Parathyroid adenoma (tissue), 2 donors: Measurements from ENCODE around the gene PYHIN1.
"Not testable (repeated sequence)": the region's sequence is repeated elsewhere in the genome, so short reads cannot be mapped to it uniquely, and the experiment has no call there.

ENCODE experiments used
- H2AFZ ChIP-seq: fragments of 300-600 bp; sonication (generic); one replicate; pipeline ENCODE4 v1.7.0; 2017; ENCODE audit warnings: antibody characterized with exemption, mild to moderate bottlenecking
- H3K27ac ChIP-seq: fragments of 300-600 bp; sonication (generic); one replicate; pipeline ENCODE4 v1.7.0; 2017
- H3K27me3 ChIP-seq: fragments of 300-600 bp; sonication (generic); one replicate; pipeline ENCODE4 v1.7.0; 2017; ENCODE audit warnings: low read length; ENCODE audit not compliant: control insufficient read depth, insufficient read depth
- H3K36me3 ChIP-seq: fragments of 300-600 bp; sonication (generic); one replicate; pipeline ENCODE4 v1.7.0; 2017; ENCODE audit warnings: low read length; ENCODE audit not compliant: control insufficient read depth, insufficient read depth
- H3K4me1 ChIP-seq: fragments of 300-600 bp; sonication (generic); one replicate; pipeline ENCODE4 v1.7.0; 2017; ENCODE audit warnings: control low read depth
- H3K4me2 ChIP-seq: fragments of 300-600 bp; sonication (generic); one replicate; pipeline ENCODE4 v1.7.0; 2017; ENCODE audit warnings: low read length
- H3K4me3 ChIP-seq: fragments of 300-600 bp; sonication (generic); one replicate; pipeline ENCODE4 v1.7.0; 2017; ENCODE audit warnings: low read depth, low read length
- H3K79me2 ChIP-seq: fragments of 300-600 bp; sonication (generic); one replicate; pipeline ENCODE4 v1.7.0; 2017; ENCODE audit warnings: control low read depth
- H3K9ac ChIP-seq: fragments of 300-600 bp; sonication (generic); one replicate; pipeline ENCODE4 v1.7.0; 2017; ENCODE audit warnings: mild to moderate bottlenecking
- H3K9me3 ChIP-seq: fragments of 300-600 bp; sonication (generic); one replicate; pipeline ENCODE4 v1.7.0; 2017; ENCODE audit warnings: low read length; ENCODE audit not compliant: control insufficient read depth
- CTCF ChIP-seq: fragments of 300-600 bp; sonication (generic); IDR thresholded peaks from one replicate; pipeline ENCODE4 v1.7.0; 2017; ENCODE audit warnings: antibody characterized with exemption, mild to moderate bottlenecking
- donor health status: primary hyperparathyroidism.

The PYHIN1 gene

DNA sequence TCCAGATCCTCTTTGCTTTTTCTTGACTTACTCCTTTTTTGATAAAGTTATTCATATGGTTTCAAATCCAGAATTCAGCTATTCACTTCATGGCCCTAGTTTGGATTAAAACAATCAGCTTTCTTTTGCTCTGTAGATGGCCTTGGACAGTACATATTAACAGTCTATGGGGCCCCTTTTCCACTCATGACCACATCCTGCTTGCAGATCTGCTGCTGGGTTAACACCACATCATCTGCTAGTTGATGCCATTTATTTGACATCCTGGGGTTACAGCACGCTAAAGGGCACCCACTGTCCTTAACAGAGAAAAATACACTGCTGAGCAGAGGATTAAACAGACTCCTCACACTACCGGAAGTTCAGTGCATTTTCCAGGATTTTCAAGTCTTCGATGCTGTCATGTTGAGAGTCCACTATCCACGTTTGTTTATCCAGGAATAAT, 77.4 kb downstream of the PYHIN1 start:
- Histone ChIP-seq H3K27ac (peak overlapping the region; percentile 69), H3K4me3 (no peak overlapping the region), H3K79me2 (no peaks in the 10 kb centered on the region), H3K4me1 (no peaks in the 10 kb centered on the region), H3K27me3 (no peaks in the 10 kb centered on the region), H3K36me3 (no peaks in the 10 kb centered on the region), H3K4me2 (no peak overlapping the region), H3K9ac (no peak overlapping the region), H3K9me3 (no peaks in the 10 kb centered on the region), H2AFZ (no peak overlapping the region)
- no peak for TF ChIP-seq CTCF

- Histone ChIP-seq H3K36me3 (no peaks in the 10 kb centered on the region), H3K4me3 (no peak overlapping the region), H3K27ac (peak overlapping the region; percentile 69), H3K27me3 (no peaks in the 10 kb centered on the region), H3K9ac (no peak overlapping the region), H3K4me1 (no peaks in the 10 kb centered on the region), H3K79me2 (no peaks in the 10 kb centered on the region), H3K4me2 (peak overlapping the region; percentile 30), H3K9me3 (no peaks in the 10 kb centered on the region), H2AFZ (no peak overlapping the region)
- TF ChIP-seq CTCF: no peak
These were observed 77.9 kb downstream of the PYHIN1 start for GRCh38 chr1:159009287-159009686.

GRCh38 chr1:159009704-159010361, 78.5 kb downstream of the PYHIN1 start, which contains the start of gene IFI16:
Gene IFI16, plus strand, starts transcription at chr1:159009907. Its CDS starts 4,774 bp downstream, at chr1:159014681.
- H3K79me2 ChIP-seq: no peaks in the 10 kb centered on the region
- H2AFZ ChIP-seq: no peak within 1 kb of the TSS
- H3K9me3 ChIP-seq: no peaks in the 10 kb centered on the region
- H3K36me3 ChIP-seq: no peaks in the 10 kb centered on the region
- TF ChIP-seq CTCF: no peak
- H3K27ac ChIP-seq: peak within 1 kb of the TSS; percentile 69
- H3K9ac ChIP-seq: no peak within 1 kb of the TSS
- H3K27me3 ChIP-seq: no peaks in the 10 kb centered on the region
- peak within 1 kb of the TSS; percentile 30 for H3K4me2 ChIP-seq
- no peaks in the 10 kb centered on the region for H3K4me1 ChIP-seq
- H3K4me3 ChIP-seq: peak within 1 kb of the TSS; percentile 52

DNA sequence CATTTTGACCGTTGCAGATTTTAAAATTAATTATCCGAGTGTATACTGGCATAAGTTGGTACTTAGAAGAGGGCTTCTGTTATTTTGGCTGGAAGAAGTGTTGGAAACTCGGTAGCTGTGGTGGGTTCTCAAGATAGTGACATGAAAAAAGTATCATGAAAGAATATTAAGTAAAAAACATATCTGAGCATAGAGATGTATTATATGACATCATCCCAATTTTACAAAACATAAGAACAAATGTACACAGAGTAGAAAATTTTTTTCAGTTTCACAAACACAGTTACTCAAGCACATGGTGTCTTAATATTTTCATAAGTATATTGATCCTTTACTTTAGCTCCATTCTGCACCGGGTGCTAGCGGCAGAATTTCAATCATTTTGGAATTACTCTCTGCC, 79.0 kb downstream of the PYHIN1 start:
- Histone ChIP-seq H3K9me3 (no peaks in the 10 kb centered on the region), H3K4me1 (no peaks in the 10 kb centered on the region), H3K27ac (peak overlapping the region; percentile 69), H3K4me3 (peak overlapping the region; percentile 52), H3K4me2 (peak overlapping the region; percentile 13), H2AFZ (no peak overlapping the region), H3K79me2 (no peaks in the 10 kb centered on the region), H3K27me3 (no peaks in the 10 kb centered on the region), H3K36me3 (no peaks in the 10 kb centered on the region), H3K9ac (no peak overlapping the region)
- TF ChIP-seq CTCF: no peak

DNA sequence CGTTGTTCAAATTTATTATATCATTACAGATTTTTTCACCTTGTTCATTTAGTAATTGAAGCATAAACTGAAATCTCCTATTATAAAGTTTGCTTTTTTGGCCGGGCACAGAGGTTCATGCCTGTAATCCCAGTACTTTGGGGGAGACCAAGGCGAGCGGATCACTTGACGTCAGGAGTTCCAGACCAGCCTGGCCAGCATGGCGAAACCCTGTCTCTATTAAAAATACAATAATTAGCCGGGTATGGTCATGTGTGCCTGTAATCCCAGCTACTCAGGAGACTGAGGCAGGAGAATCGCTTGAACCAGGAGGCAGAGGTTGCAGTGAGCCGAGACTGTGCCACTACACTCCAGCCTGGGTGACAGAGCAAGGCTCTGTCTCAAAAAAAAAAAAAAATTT, 79.6 kb downstream of the PYHIN1 start:
- H2AFZ ChIP-seq, H3K27me3 ChIP-seq, H3K4me3 ChIP-seq, H3K4me2 ChIP-seq, H3K9ac ChIP-seq, H3K79me2 ChIP-seq, H3K4me1 ChIP-seq, H3K9me3 ChIP-seq, H3K36me3 ChIP-seq: not testable (repeated sequence)
- H3K27ac ChIP-seq: peak overlapping the region; percentile 69
